ENCODE results near the gene CD163L1. TPM values are rescaled to one million over a fixed set of nuclear protein-coding genes. Genes with fewer than 3 reads are reported as not detected.

The CD163L1 gene
- total RNA-seq, 2 donors from 2014 or later, result not detected

DNA sequence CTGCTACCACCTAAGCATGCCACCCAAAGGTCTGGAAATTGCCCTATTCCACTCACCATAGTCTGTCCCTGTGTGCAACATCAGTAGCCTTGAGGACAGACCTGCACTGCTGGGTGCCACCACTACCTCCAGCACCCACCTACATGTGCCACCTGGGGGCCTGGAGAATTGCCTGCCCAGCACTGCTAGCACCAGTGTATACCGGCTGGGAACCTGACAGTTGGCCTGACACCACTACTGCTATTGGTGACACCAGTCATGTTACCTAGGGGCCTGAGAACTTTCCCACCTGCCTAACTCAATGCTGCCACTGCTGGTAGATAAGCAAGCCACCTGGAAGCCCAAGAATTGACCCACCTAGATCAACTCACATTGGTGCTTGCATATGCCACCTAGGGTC is 60.8 kb downstream of the CD163L1 start:
- no peak overlapping the region for H3K27ac Mint-ChIP-seq
- peaks cover 28 to 60% of the 10 kb centered on the region in 2 donors for H3K27me3 Mint-ChIP-seq
- H3K36me3 Mint-ChIP-seq, result peaks cover 6% of the 10 kb centered on the region
- H3K9me3 Mint-ChIP-seq, result no peaks in the 10 kb centered on the region
- H3K4me1 Mint-ChIP-seq (ENCODE audit: low read depth in 2 of 2), result no peaks in the 10 kb centered on the region
- DNase-seq (ENCODE audit: low spot score) (no peak), ATAC-seq (no peak)
- H3K4me3 Mint-ChIP-seq, result no peak overlapping the region

GRCh38 chr12:7376196-7376595 is 67.8 kb downstream of the CD163L1 start:
- no peaks in the 10 kb centered on the region for H3K36me3 Mint-ChIP-seq
- peaks cover 14 to 17% of the 10 kb centered on the region in 2 donors for H3K27me3 Mint-ChIP-seq
- no peak overlapping the region for H3K27ac Mint-ChIP-seq

GRCh38 chr12:7375145-7375543 is 68.8 kb downstream of the CD163L1 start:
- Mint-ChIP-seq H3K4me3 (no peak overlapping the region), H3K27ac (no peak overlapping the region), H3K9me3 (no peaks in the 10 kb centered on the region), H3K36me3 (no peaks in the 10 kb centered on the region), H3K27me3 (peaks cover 17 to 22% of the 10 kb centered on the region in 2 donors), H3K4me1 (ENCODE audit: low read depth in 2 of 2) (no peaks in the 10 kb centered on the region)
- no peak for ATAC-seq
- DNase-seq (ENCODE audit: low spot score), result no peak

More at GRCh38 chr12:7376196-7376595, 67.8 kb downstream of the CD163L1 start:
- DNase-seq (ENCODE audit: low spot score) (no peak), ATAC-seq (no peak)
- no peak overlapping the region for H3K4me3 Mint-ChIP-seq
- no peaks in the 10 kb centered on the region for H3K9me3 Mint-ChIP-seq
- H3K4me1 Mint-ChIP-seq (ENCODE audit: low read depth in 2 of 2), result no peaks in the 10 kb centered on the region

DNA sequence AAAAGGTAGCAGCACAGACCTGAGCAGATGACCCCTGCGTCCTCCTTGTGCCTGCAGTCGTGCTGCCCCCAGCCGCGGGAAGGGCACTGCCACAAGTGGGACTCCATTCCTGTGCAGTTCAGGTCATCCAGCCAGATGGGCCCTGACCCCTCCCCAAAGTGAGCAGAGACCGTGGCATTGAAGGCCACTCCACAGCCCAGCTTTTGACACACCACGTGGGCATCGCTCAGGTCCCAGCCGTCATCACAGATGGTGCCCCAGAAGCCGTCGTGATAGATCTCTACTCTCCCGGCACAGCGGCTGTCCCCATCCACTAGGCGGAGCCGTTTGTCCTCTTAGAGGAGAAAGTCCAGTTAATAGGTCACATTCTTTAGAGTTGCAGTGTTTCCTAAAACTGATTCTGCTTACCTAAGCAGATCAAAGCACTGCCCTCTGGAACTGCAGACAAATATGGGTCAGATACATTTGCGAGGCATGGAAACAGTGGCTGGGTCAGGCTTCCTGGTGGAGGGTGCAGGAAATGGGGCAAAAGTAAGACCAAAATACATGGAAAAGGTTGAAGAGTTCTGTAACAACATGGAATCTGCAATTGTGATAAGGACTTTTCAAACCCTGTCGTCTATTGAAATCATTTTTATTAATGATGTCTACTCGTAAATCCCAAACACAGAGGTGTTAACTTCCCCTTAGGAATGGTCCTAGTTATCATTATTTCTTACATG is 69.4 kb downstream of the CD163L1 start:
- no peaks in the 10 kb centered on the region for H3K36me3 Mint-ChIP-seq
- H3K27me3 Mint-ChIP-seq, result peaks cover 19 to 23% of the 10 kb centered on the region in 2 donors
- no peak overlapping the region for H3K4me3 Mint-ChIP-seq
- H3K9me3 Mint-ChIP-seq, result no peaks in the 10 kb centered on the region
- H3K4me1 Mint-ChIP-seq (ENCODE audit: low read depth in 2 of 2), result no peaks in the 10 kb centered on the region
- DNase-seq (ENCODE audit: low spot score), result no peak
- ATAC-seq, result peak; percentile 20 to 56
- H3K27ac Mint-ChIP-seq, result no peak overlapping the region

GRCh38 chr12:7373226-7373625 is 70.7 kb downstream of the CD163L1 start:
- no peak for DNase-seq (ENCODE audit: low spot score)
- peaks cover 18 to 21% of the 10 kb centered on the region in 2 donors for H3K27me3 Mint-ChIP-seq

GRCh38 chr12:7369274-7369729 is 74.7 kb downstream of the CD163L1 start:
- H3K4me3 Mint-ChIP-seq, result no peak overlapping the region
- H3K9me3 Mint-ChIP-seq, result no peaks in the 10 kb centered on the region
- H3K27ac Mint-ChIP-seq, result no peak overlapping the region
- H3K4me1 Mint-ChIP-seq (ENCODE audit: low read depth in 2 of 2), result no peaks in the 10 kb centered on the region
- H3K27me3 Mint-ChIP-seq, result peaks cover 16 to 21% of the 10 kb centered on the region in 2 donors
- no peak for DNase-seq (ENCODE audit: low spot score)
- ATAC-seq, result peak in 1 of 2 donors; percentile 33
- H3K36me3 Mint-ChIP-seq, result no peaks in the 10 kb centered on the region

More at GRCh38 chr12:7373226-7373625, 70.7 kb downstream of the CD163L1 start:
- H3K4me1 Mint-ChIP-seq (ENCODE audit: low read depth in 2 of 2), result no peaks in the 10 kb centered on the region
- no peak overlapping the region for H3K27ac Mint-ChIP-seq
- no peaks in the 10 kb centered on the region for H3K9me3 Mint-ChIP-seq
- no peaks in the 10 kb centered on the region for H3K36me3 Mint-ChIP-seq
- H3K4me3 Mint-ChIP-seq, result no peak overlapping the region
- no peak for ATAC-seq

GRCh38 chr12:7362734-7363133 is 81.2 kb downstream of the CD163L1 start:
- H3K4me1 Mint-ChIP-seq (ENCODE audit: low read depth in 2 of 2), result no peaks in the 10 kb centered on the region
- H3K4me3 Mint-ChIP-seq, result no peak overlapping the region
- DNase-seq (ENCODE audit: low spot score), result no peak
- no peak overlapping the region for H3K27ac Mint-ChIP-seq
- H3K36me3 Mint-ChIP-seq, result no peaks in the 10 kb centered on the region
- no peak for ATAC-seq
- no peaks in the 10 kb centered on the region for H3K9me3 Mint-ChIP-seq
- peaks cover 7 to 10% of the 10 kb centered on the region in 2 donors for H3K27me3 Mint-ChIP-seq

DNA sequence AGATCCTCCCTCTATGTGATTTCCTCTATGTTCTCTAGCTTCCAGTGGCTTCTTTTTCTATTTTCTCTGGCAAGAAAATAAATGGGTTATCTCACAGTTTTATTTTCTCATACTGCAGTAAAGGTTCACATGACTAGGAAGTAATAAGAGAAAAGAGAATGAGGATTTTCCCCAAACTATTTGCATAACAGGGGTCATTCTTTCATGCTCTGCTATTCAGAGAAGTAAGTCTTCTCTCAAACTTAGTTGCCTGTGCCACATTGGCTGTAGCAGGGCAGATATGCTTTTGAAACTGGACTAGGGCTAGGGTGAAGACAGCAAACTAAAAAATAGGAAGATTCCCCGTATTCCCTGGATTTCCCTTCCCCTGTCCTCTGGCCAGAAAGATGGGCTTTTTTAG is 82.7 kb downstream of the CD163L1 start:
- H3K4me1 Mint-ChIP-seq (ENCODE audit: low read depth in 2 of 2), result no peaks in the 10 kb centered on the region
- no peaks in the 10 kb centered on the region for H3K36me3 Mint-ChIP-seq
- no peak for ATAC-seq
- peaks cover 10% of the 10 kb centered on the region in 2 donors for H3K27me3 Mint-ChIP-seq
- no peak overlapping the region for H3K27ac Mint-ChIP-seq
- no peak overlapping the region for H3K4me3 Mint-ChIP-seq
- no peaks in the 10 kb centered on the region for H3K9me3 Mint-ChIP-seq
- no peak for DNase-seq (ENCODE audit: low spot score)

DNA sequence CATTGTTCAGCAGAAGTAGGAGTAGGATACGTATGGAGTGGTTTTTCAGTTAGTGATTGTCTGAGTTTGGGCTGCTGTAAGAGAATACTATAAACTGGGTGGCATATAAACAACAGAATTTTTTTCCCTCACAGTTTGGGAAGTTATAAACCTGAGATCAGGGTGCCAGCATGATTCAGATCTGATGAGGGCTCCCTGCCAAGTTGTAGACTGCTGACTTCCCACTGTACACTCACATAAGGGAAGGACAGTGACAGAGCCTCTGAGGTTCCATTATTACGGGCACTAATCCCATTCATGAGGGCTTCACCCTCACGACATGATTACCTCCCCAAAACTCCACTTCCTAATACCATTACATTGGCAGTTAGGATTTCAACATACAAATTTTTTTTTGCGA is 89.4 kb downstream of the CD163L1 start:
- no peak overlapping the region for H3K4me3 Mint-ChIP-seq
- DNase-seq (ENCODE audit: low spot score), result no peak
- no peaks in the 10 kb centered on the region for H3K36me3 Mint-ChIP-seq
- no peaks in the 10 kb centered on the region for H3K9me3 Mint-ChIP-seq
- ATAC-seq, result no peak
- H3K4me1 Mint-ChIP-seq (ENCODE audit: low read depth in 2 of 2), result peaks cover 10% of the 10 kb centered on the region in 2 donors
- no peak overlapping the region for H3K27ac Mint-ChIP-seq
- peaks cover 13 to 14% of the 10 kb centered on the region in 2 donors for H3K27me3 Mint-ChIP-seq

- H3K27ac Mint-ChIP-seq, result no peak overlapping the region
- peaks cover 13 to 14% of the 10 kb centered on the region in 2 donors for H3K27me3 Mint-ChIP-seq
- peaks cover 10% of the 10 kb centered on the region in 2 donors for H3K4me1 Mint-ChIP-seq (ENCODE audit: low read depth in 2 of 2)
- DNase-seq (ENCODE audit: low spot score) (no peak), ATAC-seq (no peak)
- H3K9me3 Mint-ChIP-seq, result no peaks in the 10 kb centered on the region
- H3K36me3 Mint-ChIP-seq, result no peaks in the 10 kb centered on the region
- no peak overlapping the region for H3K4me3 Mint-ChIP-seq
Observed at GRCh38 chr12:7352661-7353060, 91.3 kb downstream of the CD163L1 start.

- peaks cover 2% of the 10 kb centered on the region for H3K9me3 Mint-ChIP-seq
- peaks cover 15 to 17% of the 10 kb centered on the region in 2 donors for H3K4me1 Mint-ChIP-seq (ENCODE audit: low read depth in 2 of 2)
- H3K27me3 Mint-ChIP-seq, result peaks cover 11 to 13% of the 10 kb centered on the region in 2 donors
- H3K36me3 Mint-ChIP-seq, result no peaks in the 10 kb centered on the region
- H3K27ac Mint-ChIP-seq, result no peak overlapping the region
- no peak overlapping the region for H3K4me3 Mint-ChIP-seq
- DNase-seq (ENCODE audit: low spot score) (no peak), ATAC-seq (no peak)
Observed at GRCh38 chr12:7351177-7351576, 92.8 kb downstream of the CD163L1 start.

DNA sequence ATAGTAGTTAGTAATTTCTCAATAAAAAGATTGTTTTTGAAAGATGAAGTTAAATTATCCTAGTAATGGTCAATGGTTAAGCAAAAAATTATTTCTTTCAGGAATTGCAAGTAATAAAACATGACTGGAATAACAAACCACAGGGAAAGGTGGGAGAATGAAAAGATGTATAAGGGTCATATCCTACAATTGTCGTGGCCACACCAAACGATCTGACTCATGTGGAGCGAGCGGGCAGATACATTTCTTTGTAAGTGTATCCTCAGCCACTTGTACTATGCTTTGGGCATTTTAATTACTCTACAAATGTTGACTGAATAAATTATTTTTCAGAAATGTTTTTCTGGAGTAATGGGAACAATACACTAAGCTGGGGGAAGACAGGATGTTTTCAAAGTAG is 94.5 kb downstream of the CD163L1 start:
- no peak for DNase-seq (ENCODE audit: low spot score)
- no peak overlapping the region for H3K27ac Mint-ChIP-seq
- H3K36me3 Mint-ChIP-seq, result peaks cover 8% of the 10 kb centered on the region
- H3K27me3 Mint-ChIP-seq, result peaks cover 11 to 13% of the 10 kb centered on the region in 2 donors
- no peak for ATAC-seq
- H3K4me1 Mint-ChIP-seq (ENCODE audit: low read depth in 2 of 2), result peaks cover 17 to 19% of the 10 kb centered on the region in 2 donors
- no peak overlapping the region for H3K4me3 Mint-ChIP-seq
- H3K9me3 Mint-ChIP-seq, result peaks cover 3% of the 10 kb centered on the region

DNA sequence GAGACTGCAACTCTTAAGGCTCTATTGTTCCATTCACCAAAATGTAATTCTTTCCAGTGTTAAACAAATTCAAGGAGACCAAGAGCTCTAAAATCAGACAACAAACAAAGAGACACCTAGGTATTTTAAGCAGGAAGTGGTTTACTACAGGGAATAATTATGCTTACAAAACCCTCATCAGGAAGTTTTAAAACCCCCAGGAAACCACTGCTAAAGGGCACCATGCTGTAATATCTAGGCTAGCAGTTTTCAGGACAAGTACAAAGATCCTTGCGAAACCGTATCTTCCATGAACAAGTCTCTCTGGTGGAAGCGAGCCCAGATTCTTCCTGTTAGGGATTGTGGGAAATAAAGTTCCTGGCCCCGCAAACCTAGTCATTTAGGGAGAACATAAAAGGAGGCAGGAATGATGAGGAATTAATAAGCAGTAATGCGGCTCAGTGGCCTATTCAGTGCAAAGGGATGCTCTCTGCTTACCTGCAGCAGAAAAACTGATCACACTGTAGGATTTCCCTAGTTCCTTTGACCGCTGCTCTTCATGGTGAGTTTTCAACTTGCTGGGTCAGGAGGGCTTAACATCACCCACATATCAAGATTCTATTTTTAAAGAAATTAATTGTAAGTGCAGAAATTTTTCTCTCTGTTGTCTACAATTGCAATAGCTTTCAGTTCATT is 97.3 kb downstream of the CD163L1 start:
- no peak overlapping the region for H3K4me3 Mint-ChIP-seq
- H3K36me3 Mint-ChIP-seq, result peaks cover 17% of the 10 kb centered on the region
- peaks cover 7% of the 10 kb centered on the region for H3K9me3 Mint-ChIP-seq
- no peaks in the 10 kb centered on the region for H3K27me3 Mint-ChIP-seq
- DNase-seq (ENCODE audit: low spot score) (no peak), ATAC-seq (no peak)
- H3K4me1 Mint-ChIP-seq (ENCODE audit: low read depth in 2 of 2), result peaks cover 21 to 22% of the 10 kb centered on the region in 2 donors
- H3K27ac Mint-ChIP-seq, result peak overlapping the region in 1 of 2 donors; percentile 53

Measured in natural killer cell treated with Interleukin-12 subunit alpha and Interleukin-12 subunit beta and Interleukin-15 and Interleukin-18, amount 100 ng/mL, for 72 hours (primary cell).